ENCODE results near the gene TCEA3.
"Not testable (repeated sequence)": the region's sequence is repeated elsewhere in the genome, so short reads cannot be mapped to it uniquely, and the experiment has no call there.

Gene TCEA3

DNA sequence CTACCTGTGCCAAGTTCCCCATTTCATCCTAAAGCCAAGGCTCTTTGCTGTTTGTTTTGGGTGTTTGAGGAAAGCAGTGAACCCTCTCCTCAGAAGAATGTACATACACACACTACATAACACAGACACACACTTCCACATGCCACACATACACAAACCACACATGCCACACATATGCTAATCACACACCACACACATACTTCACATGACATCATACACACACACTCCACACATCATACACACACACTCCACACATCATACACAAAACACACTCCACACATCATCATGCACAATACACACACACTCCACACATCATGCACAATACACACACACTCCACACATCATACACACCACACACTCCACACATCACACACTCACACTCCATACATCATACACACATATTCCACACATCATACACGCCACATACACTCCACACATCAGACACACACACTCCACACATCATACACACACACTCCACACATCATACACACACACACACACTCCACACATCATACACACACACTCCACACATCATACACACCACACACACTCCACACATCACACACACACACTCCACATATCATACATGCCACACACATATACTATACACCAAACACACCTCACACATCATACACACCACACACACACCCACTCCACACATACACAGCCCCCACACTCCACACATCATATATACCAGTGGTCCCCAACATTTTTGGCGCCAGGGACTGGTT is 32.3 kb downstream of the TCEA3 start:
- no peak for DNase-seq

DNA sequence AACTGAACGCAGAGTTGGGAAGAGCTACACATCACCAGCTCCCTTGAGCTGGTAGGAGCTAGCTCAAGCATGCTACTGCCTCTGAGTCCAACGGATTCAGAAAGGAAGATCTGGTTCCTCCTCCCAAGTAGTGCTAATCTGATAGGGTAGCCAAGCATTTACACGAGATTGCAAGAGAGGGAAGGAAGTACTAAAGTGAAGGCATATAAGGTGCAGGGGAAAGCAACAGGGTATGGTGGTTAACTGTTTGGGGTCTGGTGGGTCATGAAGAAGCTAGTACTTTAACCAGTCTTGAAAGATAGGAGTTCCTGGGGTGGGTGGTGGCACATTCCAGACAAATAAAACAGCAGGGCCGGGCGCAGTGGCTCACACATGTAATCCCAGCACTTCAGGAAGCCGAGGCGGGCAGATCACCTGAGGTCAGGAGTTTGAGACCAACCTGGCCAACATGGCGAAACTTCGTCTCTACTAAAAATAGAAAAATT is 34.7 kb downstream of the TCEA3 start:
- DNase-seq: no peak

DNA sequence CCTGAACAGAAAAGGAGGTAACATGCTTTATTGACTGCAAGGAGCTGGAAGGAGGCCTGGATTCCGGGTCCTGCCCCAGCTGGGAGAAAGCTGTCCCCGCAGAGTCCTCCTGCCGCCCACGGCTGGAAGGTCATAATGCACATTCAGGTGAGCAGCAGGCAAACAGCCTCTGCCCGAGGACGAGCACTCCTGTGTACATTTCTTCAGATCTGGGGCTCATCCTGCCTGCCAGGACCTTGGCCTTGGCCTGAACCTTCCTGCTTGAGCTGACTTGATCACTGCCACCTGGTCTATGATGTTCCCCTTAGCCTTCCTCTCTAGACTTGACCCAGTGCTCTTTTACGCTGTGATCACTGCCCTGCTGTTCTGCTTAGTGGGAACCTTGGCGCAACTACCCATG is 37.1 kb downstream of the TCEA3 start:
- no peak for DNase-seq

DNA sequence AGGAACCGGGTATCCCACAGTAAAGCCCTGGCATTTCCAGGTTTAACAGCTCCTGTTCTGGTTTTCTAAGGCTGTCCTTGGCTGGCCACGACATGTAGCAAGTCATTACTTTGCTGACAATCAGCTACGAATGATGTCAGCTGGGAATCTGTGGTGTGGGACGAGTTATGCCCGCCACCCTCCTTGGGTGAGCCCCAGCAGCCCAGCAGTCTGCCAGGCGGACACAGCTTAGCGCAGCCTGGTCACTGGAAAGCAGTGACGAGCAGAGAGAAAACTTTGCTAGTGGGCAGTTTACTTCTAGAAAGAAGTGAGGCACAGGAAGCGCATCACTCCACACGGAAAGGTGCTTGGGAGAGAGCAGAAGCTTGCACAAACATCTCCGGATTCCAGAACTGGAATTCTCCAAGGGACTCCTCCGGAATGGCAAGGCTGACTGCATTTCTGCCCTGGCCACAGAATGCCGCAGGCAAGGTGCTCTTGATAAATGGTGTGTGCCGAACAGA is 39.4 kb downstream of the TCEA3 start:
- DNase-seq: no peak

DNA sequence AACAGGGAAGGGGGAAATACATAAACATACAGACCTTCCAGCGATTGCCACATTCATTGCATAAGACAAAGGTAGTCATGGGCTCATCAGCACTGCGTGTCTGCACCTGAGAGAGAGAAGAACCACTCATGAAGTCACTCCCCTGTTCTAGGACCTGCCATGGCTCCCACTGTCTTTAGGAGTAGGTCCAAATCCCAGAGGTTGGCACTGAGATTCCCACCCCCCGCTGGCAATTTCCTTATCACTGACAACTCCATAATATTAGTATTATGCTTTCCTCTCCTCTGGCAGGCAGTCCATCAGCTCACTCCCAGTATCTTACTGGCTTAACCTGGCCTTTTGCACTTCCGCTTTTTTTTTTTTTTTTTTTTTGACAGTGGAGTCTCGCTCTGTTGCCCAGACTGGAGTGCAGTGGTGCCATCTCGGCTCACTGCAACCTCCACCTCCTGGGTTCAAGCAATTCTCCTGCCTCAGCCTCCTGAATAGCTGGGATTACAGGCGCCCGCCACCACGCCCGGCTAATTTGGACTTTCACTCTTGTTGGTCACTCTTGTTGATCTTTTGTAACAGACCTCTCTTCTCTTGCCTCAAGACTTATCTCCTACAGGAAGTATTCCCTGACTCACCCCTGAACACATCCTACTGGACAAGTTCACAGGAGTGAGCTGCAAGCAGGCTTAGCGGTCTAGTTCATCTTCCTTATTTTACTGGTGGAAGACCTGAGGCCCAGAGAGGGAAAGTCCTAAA is 40.1 kb downstream of the TCEA3 start:
- no peak for DNase-seq

DNA sequence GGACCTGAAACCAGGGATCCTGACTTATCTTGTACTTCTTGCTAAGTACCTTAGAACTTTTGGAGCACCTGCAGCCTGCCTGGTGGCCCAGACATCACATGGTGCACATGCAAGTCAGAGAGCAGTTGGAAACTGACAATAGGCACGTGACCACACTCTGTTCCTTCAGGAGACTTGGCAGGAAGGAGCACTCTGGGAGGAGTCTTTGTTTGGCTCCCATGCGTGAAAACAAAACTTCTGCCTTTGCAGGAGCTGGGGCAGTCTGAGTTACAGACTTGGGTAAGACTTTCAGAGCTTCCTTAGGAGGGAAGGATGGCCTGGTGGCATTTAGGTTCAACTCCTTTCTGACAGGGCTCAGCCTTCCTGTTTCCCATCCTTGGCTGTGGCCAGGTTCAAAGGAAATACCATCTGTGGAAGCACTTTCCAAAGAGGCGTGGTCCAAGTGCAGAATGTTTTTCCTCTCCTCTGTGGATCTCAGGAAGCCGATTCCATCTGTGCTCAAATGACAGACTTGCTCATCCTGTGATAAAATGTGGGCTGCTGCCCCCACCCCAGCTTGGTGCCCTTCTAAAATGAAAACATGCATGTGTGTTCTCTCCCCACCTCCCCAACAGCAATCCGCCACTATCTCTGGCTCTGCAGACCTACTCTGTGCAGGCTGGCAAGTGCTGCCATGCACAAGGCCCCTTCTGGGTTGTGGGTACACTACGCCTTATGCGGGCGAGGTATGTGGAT is 40.8 kb downstream of the TCEA3 start:
- no peak for DNase-seq

DNA sequence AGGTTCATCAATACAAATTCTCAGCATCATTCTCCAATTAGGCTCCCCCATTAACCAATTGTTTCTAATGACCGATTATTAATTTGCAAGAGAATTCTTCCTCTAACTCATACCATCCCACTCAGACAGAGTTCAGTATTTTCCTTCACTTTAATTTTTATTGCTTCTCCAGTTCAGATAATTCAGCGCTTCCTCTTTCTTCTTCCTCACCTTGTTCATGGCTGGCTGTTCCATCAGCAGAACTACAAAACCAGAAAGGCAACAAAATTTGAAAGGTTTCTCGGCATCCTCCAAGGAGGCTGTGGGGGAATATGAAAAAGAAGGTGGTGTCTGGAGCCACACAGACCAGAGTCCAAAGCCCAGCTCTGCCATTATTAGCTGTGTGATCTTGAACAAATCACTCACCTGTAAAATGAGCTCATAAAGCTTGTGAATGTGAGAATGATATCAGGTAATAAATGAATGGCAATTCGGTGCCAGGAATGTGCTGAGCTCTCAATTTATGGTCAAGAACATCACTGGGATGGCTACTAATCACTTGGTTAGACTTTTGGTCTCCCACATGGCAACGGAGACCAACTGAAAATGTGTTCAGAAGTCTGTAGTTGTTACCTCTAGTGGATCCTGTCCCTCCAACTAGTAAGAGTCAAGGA is 43.2 kb downstream of the TCEA3 start:
- DNase-seq: no peak

DNA sequence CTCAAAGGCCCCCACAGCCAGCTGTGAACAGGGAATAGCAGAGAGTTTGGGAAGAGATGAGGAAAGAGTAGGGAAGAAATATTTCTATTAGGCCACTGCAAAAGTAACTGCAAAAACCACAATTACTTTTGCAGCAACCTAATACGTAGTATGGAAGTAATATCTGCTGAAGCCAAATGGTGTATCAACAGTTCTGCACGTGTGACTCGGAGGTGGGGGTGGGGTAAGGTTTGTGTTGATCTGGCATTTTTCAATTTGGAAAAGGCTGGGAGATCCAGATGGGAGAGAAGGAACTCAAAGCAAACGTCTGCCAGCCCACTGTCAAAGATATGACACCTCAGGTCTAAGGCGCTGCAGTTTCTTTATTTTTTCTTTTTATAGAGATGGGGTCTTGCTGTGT is 43.8 kb downstream of the TCEA3 start:
- DNase-seq: no peak

DNA sequence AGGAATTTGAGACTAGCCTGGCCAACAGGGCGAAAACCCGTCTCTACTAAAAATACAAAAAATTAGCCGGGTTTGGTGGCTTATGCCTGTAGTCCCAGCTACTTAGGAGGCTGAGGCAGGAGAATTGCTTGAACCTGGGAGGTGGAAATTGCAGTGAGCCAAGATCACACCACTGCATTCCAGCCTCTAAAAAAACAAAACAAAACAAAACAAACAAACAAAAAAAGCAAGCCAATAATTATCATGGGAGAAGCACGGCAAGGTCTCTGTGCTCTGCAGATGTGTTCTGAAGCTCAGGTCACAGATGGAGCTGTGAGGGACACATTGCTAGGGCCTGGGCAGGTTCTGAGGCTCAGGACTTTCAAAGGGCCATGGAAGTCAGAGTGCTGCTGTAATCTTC is 44.3 kb downstream of the TCEA3 start:
- DNase-seq: not testable (repeated sequence)

DNA sequence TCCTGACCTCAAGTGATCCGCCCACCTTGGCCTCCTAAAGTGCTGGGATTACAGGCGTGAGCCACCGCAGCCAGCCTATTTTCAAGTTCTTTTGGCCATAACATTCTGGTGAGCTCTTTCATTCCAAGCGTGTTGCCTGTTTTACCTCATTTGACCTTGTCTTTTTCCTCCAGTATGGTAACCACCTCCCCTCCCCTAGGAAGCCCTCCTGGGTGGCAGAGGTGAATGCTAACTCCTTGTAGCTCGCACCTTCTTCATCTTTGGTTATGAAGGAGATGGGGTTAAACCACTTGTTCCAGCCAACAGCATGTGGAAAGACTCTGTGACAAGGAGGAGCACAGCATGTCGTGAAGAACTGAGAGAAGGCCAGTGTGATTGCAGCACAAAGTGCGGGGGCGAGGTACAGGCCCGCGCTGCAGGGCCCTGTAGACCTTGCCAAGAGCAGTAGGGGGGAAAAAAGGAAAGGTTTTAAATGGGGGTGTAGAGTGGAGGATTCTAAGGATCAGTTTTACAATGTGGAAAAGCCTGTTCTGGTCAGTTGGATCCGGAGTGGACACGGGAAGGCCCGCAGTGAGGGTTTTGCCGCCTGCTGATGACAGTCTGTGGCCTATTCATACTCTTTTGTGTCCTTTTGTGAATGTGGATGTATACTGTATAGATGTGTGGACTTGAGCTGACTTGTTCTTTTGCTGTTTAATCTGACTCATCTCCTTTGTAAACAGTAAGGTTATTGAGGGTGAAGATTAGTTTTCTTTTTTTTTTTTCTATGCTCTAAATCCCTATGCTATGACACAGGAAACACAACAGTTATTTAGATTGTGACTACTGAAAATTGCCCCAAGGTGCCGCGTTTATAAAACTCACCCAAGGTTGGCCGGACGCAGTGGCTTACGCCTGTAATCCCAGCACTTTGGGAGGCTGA is 47.4 kb downstream of the TCEA3 start:
- DNase-seq: peak in 2 of 14 donors; percentile 11 to 65

DNA sequence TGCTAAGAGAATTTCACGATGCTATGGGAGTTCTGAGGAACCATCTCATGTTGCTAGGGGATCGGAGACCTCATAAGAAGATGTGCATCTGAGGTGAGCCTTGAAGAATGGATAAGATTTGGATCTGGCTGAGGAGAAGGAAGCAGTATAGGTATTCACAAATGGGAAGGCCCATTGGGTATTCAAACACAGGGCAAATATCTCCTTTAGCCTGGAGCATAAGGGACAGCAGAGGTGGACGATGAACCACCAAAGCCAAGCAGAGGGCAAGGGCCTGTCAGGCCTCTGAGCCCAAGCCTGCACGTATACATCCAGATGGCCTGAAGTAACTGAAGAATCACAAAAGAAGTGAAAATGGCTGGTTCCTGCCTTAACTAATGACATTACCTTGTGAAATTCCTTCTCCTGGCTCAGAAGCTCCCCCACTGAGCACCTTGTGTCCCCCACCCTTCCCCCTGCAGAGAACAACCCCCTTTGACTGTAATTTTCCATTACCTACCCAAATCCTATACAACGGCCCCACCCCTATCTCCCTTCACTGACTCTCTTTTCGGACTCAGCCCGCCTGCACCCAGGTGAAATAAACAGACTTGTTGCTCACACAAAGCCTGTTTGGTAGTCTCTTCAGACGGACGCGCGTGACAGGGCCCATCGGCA is 50.3 kb downstream of the TCEA3 start:
- not testable (repeated sequence) for DNase-seq

DNA sequence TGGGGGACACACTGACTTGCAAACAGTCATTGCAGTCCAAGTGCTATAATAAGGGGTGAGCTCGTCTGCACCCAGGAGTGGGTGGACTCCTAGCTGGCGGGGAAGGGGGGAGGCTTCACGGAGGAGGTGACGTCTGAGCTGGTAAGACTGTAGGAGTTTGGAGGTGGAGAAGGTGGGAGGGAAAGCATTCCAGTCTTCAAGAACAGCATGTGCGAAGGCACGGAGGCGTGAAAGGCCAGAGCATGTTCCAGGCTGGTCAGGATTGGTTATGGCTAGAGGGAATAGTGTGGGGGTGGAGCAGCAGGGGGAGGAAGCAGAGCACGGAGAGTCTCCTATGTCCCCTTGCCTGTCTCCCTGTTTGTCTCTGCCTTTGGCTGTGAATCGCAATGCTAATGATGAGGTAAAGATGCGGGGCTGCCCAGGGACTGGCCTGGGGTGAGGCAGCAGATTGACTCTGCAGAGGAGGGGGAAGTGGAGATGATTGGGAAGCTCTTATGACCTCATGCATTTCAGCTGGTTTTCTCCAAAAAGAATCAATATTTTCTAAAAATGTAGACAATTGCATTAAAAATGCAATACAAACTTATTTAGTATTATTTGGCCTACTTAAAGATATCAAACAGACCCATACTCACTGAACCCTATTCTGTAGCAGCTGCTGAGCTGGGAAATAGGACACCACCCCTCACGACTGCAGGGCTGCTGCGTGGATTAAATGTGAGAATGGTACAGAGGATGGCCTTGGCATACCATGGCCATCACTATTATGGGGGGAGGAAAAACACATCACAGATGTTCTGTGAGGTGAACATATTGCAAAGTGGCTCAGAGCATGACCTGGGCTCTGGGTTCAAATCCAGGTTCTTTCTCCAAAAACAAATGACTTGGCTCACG is 52.3 kb downstream of the TCEA3 start:
- DNase-seq: peak in 1 of 14 donors; percentile 2

DNA sequence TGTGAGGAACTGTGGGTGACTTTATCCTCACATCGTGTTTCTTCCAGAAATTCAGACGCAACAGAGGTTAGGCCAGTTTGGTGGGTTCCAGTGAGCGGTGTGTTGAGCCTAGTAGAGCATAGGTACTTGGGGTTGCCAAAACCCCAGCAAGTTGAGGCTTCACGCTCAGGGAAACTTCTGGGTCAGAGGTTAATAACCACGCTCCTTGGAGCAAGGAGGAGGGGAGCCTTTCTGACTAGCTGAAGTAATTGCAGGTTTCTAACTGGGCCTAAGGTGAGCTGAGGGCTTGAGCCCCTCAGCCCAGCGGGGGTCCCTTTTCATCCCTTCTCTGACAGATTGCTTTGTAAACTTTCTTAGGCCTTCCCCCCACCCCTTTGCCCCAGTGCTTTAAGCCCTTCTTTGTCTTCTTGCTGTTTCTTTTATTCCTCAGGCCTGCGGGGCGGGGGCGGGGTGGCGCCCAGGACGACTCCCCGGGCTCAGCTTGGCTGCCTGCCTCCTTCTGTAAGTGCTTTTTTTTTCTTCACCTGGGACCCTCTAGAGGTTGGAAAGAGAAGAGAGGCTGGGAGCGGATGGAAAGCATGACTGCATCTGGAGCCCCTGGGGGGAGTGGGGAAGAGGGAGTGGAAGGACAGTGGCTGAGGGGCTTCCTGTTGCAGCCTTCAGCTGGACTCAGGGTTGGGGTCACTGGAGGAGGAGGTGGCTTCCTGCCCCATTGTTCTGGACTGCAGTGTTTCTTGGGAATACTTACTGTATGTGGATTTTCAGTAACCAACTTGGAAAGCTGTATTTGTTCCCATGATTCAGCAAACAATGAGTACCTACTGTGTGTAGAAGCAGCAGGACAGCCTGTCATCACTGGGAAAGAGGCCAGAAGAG is 53.6 kb downstream of the TCEA3 start:
- peak in 1 of 14 donors; percentile 17 for DNase-seq

DNA sequence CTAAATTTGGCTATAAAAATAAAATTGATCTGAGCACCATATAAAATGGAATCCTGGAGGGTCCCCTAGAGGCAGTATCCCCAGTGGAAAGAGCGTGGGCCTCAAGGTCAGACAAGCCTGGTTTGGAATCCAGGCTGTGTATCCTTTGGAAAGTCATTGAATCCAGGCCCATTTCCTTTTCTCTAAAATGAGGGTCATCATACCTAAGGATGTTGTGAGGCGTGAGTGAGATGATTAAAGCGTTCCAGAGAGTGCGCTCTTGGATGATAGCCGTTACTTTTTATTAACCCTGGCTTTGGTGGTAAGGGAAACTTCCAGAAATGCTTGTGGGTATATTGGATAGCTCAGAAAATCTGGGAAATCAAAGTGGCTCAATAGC is 54.2 kb downstream of the TCEA3 start:
- DNase-seq: no peak

DNA sequence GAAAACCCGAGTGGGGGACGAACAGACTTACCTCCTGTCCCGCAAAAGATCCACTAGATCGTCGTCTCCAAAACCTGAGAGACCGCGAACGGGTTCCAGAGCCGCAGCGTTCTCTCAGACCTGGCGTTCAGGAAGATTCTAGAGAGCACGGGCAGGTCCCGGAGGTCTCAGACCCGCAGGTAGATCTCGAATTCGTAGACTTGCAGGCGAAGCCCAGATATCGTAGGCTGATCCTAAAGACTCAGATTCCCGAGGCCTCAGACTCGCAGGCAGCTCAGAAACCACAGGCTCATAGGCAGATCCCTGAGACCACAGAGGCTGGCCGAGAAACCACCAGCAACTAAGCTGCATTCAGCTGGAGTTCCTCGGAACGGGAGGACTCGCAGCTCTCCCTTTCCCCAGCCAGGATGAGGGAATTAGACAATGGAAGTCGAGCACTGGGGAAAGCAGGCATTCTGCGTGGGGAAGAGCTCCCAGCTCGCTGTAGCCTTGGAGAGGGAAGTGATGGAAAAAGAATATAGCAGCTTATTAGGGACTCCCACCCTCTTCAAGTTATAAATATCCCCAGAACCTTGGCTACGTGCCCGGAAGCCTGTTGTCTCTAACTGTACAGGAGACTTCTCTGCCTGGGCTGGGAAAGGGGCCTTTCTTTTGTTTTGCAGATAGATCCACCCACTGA is 55.1 kb downstream of the TCEA3 start, which contains the start of gene ZNF436:
Gene ZNF436 (minus strand): TSS at position 502 of the 679 bp plus-strand sequence. CDS start 1,831 bp downstream, outside the sequence.
- DNase-seq: peak in 11 of 14 donors; percentile 44 to 80 (median 63)

DNA sequence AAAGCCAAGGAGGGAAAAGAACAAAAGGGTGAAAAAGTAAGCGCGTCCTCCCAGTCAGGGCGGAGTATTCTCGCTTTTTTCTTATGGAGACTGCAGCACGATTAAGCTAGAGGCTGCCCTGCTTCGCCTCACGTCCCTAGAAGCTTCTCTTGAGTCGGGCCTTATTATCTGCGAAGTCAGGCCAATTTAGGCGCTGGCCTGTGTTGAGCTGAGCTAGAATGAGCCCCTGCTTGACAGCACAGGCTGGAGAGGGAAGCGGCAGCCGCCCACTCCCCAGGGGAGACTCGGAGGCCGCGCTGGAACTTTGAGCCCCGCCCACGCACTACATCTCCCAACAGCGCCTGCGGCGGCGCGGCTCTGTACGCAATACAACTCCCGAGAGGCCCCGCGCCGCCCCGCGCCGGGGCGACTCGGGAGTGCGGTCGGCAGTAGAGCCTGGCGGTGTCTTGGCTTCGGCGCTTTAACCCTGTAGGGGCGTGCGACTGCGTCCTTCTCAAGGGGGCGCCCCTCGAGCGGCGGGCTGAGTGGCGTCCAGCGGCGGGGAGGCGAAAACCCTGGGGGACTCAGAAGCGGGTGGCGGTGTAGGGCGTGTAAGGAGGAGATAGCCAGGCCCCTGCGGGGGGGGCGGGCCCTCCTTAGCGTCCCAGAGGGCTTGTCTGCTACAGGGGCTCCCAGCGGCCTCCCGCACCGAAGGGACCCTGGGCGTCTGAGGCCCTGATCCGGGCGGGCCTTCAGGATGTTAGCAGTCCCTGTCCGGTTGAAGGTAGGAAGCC is 55.8 kb downstream of the TCEA3 start:
- DNase-seq: peak; percentile 32 to 95 (median 84)

All from C1 segment of cervical spinal cord (tissue), 14 donors.